ENCODE results near the gene SLC6A6.

DNA sequence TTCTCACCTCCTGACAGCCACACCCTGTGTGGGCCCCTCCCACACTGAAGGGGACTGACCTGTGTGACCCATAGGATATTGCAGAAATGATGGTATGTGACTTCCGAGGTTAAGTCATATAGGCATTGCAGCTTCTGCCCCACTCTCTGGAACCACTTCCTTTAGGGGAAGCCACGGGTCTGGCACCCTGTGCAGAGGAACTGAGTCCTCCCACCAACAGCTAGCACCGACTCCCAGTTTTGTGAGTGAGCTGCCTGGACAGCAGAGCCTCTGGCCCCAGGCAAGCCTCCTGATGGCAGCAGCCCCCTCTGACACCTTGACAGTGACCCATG lies 24.6 kb upstream of the SLC6A6 start:
- TF ChIP-seq, protein P1, sequence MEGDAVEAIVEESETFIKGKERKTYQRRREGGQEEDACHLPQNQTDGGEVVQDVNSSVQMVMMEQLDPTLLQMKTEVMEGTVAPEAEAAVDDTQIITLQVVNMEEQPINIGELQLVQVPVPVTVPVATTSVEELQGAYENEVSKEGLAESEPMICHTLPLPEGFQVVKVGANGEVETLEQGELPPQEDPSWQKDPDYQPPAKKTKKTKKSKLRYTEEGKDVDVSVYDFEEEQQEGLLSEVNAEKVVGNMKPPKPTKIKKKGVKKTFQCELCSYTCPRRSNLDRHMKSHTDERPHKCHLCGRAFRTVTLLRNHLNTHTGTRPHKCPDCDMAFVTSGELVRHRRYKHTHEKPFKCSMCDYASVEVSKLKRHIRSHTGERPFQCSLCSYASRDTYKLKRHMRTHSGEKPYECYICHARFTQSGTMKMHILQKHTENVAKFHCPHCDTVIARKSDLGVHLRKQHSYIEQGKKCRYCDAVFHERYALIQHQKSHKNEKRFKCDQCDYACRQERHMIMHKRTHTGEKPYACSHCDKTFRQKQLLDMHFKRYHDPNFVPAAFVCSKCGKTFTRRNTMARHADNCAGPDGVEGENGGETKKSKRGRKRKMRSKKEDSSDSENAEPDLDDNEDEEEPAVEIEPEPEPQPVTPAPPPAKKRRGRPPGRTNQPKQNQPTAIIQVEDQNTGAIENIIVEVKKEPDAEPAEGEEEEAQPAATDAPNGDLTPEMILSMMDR (IDR thresholded peaks at IDR 0.05), result no peak
- TF ChIP-seq POLR2A (IDR thresholded peaks at IDR 0.05), result no peak

Measured in breast epithelium (tissue), 3 donors.